GM10847 (cell line): Measurements from ENCODE around the gene ACLY.

Experiments
- POLR2A ChIP-seq: IDR thresholded peaks from 2 replicates; pipeline ENCODE4 v1.6.1; 2011; ENCODE audit not compliant: insufficient read length; ENCODE audit errors: extremely low read depth

The ACLY gene

GRCh38 chr17:41948762-41949460, 30.2 kb upstream of the ACLY start:
- no peak for TF ChIP-seq POLR2A

- TF ChIP-seq POLR2A: no peak
Observed at GRCh38 chr17:41944943-41945342, 26.2 kb upstream of the ACLY start.

- no peak for TF ChIP-seq POLR2A
Observed at GRCh38 chr17:41943492-41943891, 24.7 kb upstream of the ACLY start.

GRCh38 chr17:41942626-41943373, 24.0 kb upstream of the ACLY start:
- no peak for TF ChIP-seq POLR2A

DNA sequence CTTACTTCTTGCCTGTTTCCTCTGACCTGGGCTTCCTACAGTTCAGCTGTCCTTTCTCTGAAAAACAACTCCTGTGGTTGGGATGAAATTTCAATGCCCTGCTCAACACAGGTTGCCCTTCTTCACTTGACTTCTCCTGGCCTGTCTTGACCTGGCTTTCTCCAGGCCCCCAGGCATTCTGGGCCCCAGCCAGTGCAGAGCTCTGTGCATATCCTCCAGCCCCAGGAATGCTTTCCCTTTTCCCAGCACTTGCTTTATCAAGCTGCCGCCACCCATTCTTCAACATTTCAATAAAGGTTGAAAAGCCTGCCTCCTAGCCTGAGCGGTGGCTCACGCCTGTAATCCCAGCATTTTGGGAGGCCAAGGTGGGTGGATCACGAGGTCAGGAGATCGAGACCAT, 22.4 kb upstream of the ACLY start:
- no peak for TF ChIP-seq POLR2A

DNA sequence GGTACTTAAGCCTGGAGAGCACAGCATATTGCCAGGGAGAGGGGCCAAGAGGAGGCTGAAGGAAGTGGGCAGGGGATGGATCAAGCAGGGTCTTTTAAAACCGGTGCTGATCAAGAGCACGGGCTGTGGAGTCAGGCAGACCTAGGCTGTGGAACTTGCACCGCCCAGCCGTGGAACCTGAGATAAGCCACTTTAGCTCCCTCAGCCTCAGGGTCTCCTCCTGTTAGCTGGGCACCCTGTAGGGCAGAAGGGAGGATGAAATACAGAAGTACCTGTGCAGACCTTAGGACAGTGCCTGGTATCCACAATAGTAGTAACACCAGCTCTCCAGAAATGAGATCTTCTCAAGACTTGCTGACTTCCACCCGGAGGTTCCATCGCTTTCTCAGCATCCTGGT, 20.9 kb upstream of the ACLY start:
- TF ChIP-seq POLR2A: no peak

DNA sequence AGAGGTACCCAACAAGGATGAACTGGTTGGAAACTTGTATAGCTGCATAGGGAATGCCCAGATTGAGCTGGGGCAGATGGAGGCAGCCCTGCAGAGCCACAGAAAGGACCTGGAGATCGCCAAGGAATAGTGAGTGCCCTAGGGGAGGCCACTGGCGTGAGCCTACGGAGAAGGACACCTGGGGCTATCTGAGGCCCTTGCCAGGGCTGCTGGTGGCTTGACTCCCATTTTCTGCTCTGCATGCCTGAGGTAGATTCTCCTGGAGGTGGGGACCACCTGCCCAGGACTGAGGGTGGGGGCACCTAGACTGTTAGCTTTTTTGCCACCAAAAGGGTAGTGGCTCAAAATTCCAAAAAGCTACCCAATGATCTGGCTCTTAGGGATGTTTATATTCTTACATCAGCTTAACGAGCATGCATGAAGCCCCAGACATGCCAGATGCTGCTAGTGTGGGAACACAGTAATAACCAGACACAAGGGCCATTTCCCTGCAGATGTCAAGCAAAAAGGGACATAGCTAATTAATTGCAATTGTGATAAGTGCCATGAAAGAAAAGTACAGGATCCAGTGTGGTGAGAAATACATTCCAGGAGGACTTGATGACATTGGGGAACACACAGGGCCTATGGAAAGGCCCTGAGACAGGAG, 20.4 kb upstream of the ACLY start:
- no peak for TF ChIP-seq POLR2A

- TF ChIP-seq POLR2A: no peak
Observed at GRCh38 chr17:41937970-41938954, 19.5 kb upstream of the ACLY start.

DNA sequence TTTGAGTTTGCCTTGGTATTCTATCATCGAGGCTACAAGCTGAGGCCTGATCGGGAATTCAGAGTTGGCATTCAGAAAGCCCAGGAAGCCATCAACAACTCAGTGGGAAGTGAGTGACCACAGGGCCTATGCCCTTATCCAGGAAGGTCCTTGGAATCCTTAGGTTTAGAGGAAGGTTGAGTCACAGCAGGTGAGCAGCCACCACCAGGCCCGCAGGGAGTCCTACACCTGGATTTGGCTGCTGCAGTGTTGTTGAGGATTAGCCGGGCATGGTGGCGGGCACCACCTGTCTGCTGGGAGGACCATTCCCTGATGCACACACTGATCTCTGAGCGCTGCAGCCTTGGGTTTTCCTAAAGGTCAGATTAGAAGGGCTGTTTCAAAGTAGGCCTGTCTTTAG, 16.9 kb upstream of the ACLY start:
- no peak for TF ChIP-seq POLR2A

DNA sequence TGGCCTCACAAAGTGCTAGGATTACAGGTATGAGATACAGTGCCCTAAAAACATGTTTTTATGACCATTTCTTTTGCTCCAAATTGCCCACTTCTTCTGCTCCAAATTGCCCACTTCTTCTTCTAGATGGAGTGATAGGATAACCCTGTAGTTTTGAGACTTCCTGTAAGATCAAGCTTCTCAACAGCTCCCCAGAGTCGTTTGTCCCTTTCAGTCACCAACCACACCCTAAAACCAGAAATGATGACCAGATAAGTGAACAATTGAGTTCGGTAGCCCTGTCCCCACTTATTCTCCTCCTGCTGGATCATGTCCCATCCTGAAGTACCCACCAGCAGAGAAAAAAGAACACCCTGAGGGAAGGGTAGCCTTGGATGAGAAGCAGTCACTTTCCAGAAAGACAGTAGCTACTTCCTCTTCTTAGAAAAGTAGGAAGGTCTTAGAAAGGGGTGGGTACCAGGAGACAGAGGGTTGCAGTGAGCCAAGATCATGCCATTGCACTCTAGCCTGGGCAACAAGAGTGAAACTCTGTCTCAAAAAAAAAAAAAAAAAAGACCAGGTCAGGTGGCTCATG, 14.2 kb upstream of the ACLY start:
- TF ChIP-seq POLR2A: no peak

- peak; percentile 90 for TF ChIP-seq POLR2A
Observed at GRCh38 chr17:41930009-41930832, 11.5 kb upstream of the ACLY start, which contains the start of gene ODAD4. Gene ODAD4 (plus strand): TSS chr17:41930617. CDS start chr17:41930724, 107 bp downstream.

GRCh38 chr17:41928693-41929251, 10.0 kb upstream of the ACLY start:
- TF ChIP-seq POLR2A: no peak

GRCh38 chr17:41925991-41926590, 7.3 kb upstream of the ACLY start:
- no peak for TF ChIP-seq POLR2A
